ENCODE measurements around the gene P3R3URF.

Gene P3R3URF

DNA sequence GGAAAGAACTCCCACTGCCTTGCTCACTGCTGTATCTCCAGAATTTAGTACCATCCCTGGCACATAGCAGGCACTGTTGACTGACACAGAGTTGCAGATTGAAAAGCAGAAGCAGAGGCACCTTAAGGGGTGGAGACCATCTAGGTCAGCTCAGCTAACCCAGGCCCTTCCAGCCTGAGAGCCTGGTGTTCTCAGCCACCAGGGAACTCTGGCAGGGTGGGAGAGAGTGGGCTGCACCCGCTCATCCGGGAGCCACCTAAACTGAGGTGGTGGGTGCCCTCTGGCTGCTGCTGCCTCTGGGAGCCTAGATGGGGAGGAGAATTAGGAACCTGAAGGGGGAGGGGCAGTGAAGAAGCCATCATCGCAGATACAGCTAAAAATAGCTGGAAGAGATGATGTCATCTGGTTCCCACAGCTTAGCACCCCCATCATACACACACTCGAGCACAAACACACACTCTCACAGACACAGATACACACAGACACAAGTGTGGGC lies 2.9 kb downstream of the P3R3URF start (continued):
- TF ChIP-seq, protein P1, sequence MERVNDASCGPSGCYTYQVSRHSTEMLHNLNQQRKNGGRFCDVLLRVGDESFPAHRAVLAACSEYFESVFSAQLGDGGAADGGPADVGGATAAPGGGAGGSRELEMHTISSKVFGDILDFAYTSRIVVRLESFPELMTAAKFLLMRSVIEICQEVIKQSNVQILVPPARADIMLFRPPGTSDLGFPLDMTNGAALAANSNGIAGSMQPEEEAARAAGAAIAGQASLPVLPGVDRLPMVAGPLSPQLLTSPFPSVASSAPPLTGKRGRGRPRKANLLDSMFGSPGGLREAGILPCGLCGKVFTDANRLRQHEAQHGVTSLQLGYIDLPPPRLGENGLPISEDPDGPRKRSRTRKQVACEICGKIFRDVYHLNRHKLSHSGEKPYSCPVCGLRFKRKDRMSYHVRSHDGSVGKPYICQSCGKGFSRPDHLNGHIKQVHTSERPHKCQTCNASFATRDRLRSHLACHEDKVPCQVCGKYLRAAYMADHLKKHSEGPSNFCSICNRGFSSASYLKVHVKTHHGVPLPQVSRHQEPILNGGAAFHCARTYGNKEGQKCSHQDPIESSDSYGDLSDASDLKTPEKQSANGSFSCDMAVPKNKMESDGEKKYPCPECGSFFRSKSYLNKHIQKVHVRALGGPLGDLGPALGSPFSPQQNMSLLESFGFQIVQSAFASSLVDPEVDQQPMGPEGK (tag by site-specific recombination; IDR thresholded peaks at IDR 0.05), result peak; percentile 75
- TF ChIP-seq SP7 (tag by site-specific recombination; IDR thresholded peaks at IDR 0.05), result peak; percentile 58
- TF ChIP-seq ZNF112 (tag by site-specific recombination; IDR thresholded peaks at IDR 0.05), result no peak
- no peak for TF ChIP-seq ZNF221 (tag by site-specific recombination; IDR thresholded peaks at IDR 0.05; ENCODE audit: borderline replicate concordance)
- peak; percentile 77; the same call in 1 of the 2 replicates for TF ChIP-seq ZBTB17 (tag by site-specific recombination; IDR thresholded peaks at IDR 0.05)

DNA sequence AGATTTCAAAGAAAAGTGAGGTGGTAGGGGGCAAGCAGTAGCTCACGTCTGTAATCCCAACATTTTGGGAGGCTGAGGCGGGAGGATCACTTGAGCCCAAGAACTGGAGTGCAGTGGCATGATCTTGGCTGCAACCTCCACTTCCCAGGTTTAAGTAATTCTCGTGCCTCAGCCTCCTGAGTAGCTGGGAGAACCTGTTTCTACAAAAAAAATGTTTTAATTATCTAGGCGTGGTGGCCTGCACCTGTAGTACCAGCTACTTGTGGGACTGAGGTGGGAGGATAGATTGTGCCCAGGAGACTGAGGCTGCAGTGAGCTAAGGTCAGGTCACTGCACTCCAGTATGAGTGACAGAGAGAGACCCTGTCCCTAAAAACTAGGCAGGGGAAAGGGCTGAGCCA lies 4.0 kb downstream of the P3R3URF start:
- CTCF ChIA-PET, result interaction anchor here (0.6 to 1.9 kb wide), 4 partner anchors 9 to 48 kb away, joined by 3 to 12 read pairs (median 4); partner anchors contain the start of gene PIK3R3
- Histone ChIP-seq H3K4me3 (ENCODE audit: low read depth, low read length) (no peak overlapping the region), H3K9me3 (ENCODE audit: control insufficient read depth, insufficient read depth, low read depth, low read length) (no peaks in the 10 kb centered on the region), H3K4me1 (ENCODE audit: control insufficient read depth, insufficient read depth, low read length) (no peaks in the 10 kb centered on the region; the same call in 1 of the 2 replicates), H3K27ac (ENCODE audit: extremely low read depth, low read depth, low read length) (no peak overlapping the region), H3K36me3 (ENCODE audit: control insufficient read depth in 2 of 2, insufficient read depth in 1 of 2, low read length in 2 of 2) (no peaks in the 10 kb centered on the region)
- TF ChIP-seq ZNF473 (tag by site-specific recombination; IDR thresholded peaks at IDR 0.05) (no peak), KLF17 (tag by site-specific recombination; IDR thresholded peaks at IDR 0.05) (no peak), ZNF302 (tag by site-specific recombination; IDR thresholded peaks at IDR 0.05; ENCODE audit: low read depth) (no peak), MYNN (tag by site-specific recombination; IDR thresholded peaks at IDR 0.05; ENCODE audit: borderline replicate concordance) (no peak), ZNF621 (tag by site-specific recombination; IDR thresholded peaks at IDR 0.05) (no peak), YY2 (tag by site-specific recombination; IDR thresholded peaks at IDR 0.05) (no peak), ZNF529 (tag by site-specific recombination; IDR thresholded peaks at IDR 0.05; ENCODE audit: insufficient replicate concordance) (no peak), FEZF1 (tag by site-specific recombination; IDR thresholded peaks at IDR 0.05) (no peak), ZNF843 (tag by site-specific recombination; IDR thresholded peaks at IDR 0.05) (no peak), ZNF561 (tag by site-specific recombination; IDR thresholded peaks at IDR 0.05; ENCODE audit: borderline replicate concordance) (no peak), ZNF610 (tag by site-specific recombination; IDR thresholded peaks at IDR 0.05; ENCODE audit: borderline replicate concordance) (no peak), ZNF239 (tag by site-specific recombination; IDR thresholded peaks at IDR 0.05) (no peak), TRIM28 (IDR thresholded peaks at IDR 0.05; ENCODE audit: borderline replicate concordance, low read length) (no peak), GLIS1 (tag by site-specific recombination; IDR thresholded peaks at IDR 0.05) (no peak), ZNF423 (tag by site-specific recombination; IDR thresholded peaks at IDR 0.05) (no peak), ZNF416 (tag by site-specific recombination; IDR thresholded peaks at IDR 0.05) (no peak)
- TF ChIP-seq, protein P1 (tag by site-specific recombination; IDR thresholded peaks at IDR 0.05), result no peak
- TF ChIP-seq, protein P2, sequence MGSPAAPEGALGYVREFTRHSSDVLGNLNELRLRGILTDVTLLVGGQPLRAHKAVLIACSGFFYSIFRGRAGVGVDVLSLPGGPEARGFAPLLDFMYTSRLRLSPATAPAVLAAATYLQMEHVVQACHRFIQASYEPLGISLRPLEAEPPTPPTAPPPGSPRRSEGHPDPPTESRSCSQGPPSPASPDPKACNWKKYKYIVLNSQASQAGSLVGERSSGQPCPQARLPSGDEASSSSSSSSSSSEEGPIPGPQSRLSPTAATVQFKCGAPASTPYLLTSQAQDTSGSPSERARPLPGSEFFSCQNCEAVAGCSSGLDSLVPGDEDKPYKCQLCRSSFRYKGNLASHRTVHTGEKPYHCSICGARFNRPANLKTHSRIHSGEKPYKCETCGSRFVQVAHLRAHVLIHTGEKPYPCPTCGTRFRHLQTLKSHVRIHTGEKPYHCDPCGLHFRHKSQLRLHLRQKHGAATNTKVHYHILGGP (tag by site-specific recombination; IDR thresholded peaks at IDR 0.05), result no peak
- POLR2A ChIA-PET, result interaction anchor here (1.0 kb wide), 1 partner anchor 40 kb away, joined by 3 read pairs; the partner anchor contains the start of gene PIK3R3
